ENCODE results near the gene SPSB3.

Gene SPSB3

GRCh38 chr16:1762196-1762878, 20.0 kb downstream of the SPSB3 start:
- no peak for DNase-seq

- no peak for DNase-seq
Observed at GRCh38 chr16:1761751-1762150, 20.6 kb downstream of the SPSB3 start.

DNA sequence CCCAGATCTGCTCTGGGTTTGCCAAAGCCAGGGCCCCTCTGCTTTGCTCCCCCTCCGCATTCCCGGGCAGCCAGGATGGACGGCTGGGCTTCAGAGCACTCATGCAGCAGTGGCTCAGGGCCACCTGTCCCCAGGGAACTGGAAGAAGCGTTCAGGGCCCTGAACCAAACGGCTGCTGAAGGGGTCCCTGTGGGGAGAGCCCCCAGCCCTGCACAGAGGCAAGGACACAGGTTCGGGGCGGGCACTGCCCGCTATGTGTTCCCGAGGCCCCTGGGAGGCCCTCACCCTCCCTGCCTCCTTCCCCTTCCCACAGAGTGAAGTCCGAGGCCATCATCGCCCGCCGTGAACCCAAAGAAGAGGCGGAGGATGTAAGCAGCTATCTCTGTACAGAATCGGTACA, 21.5 kb downstream of the SPSB3 start:
- DNase-seq = no peak

DNA sequence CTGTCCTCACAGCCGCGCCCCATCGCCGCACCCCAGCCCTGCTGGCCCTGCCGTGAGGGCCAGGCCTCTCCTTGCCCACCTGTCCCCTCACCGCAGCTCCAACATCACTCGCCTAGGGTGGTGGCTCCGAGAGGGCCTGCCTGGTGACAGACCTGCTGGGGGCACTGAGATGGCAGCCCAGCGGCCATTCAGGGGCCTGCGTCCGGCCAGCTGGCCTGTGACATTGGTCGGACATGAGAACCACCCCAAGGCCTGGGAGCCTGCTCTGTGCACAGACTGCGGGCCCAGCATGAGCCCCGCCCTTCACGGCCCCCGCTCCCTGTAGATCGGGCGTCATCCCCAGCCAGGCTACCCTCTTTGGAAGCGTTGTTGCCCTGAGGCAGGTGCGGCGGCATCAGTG, 22.9 kb downstream of the SPSB3 start:
- no peak for DNase-seq

- no peak for DNase-seq
Observed at GRCh38 chr16:1758923-1759322, 23.4 kb downstream of the SPSB3 start.

- DNase-seq = no peak
Observed at GRCh38 chr16:1757714-1758461, 24.5 kb downstream of the SPSB3 start.

DNA sequence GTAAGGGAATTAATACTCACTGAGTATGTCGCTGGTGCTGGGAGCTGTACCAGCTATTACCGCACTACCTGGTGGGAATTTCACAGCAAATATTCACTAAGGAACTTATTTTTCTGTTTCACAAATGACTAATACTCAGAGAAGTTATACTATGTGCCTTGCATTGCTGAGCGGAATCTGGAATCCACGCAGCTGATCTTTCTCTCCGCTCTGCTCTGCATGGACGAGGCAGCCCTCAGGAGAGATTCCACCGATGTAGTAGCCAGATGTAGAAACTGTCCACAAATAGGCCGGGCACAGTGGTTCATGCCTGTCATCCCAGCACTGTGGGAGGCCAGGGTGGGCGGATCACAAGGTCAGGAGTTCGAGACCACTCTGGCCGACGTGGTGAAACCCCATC, 28.2 kb downstream of the SPSB3 start:
- no peak for DNase-seq

GRCh38 chr16:1752853-1753252, 29.5 kb downstream of the SPSB3 start:
- DNase-seq = no peak

GRCh38 chr16:1751946-1752345, 30.4 kb downstream of the SPSB3 start:
- DNase-seq = no peak

GRCh38 chr16:1749152-1750117, 32.9 kb downstream of the SPSB3 start:
- no peak for DNase-seq

GRCh38 chr16:1747934-1748333, 34.4 kb downstream of the SPSB3 start:
- DNase-seq = no peak

- DNase-seq = no peak
Observed at GRCh38 chr16:1746693-1747195, 35.6 kb downstream of the SPSB3 start.

DNA sequence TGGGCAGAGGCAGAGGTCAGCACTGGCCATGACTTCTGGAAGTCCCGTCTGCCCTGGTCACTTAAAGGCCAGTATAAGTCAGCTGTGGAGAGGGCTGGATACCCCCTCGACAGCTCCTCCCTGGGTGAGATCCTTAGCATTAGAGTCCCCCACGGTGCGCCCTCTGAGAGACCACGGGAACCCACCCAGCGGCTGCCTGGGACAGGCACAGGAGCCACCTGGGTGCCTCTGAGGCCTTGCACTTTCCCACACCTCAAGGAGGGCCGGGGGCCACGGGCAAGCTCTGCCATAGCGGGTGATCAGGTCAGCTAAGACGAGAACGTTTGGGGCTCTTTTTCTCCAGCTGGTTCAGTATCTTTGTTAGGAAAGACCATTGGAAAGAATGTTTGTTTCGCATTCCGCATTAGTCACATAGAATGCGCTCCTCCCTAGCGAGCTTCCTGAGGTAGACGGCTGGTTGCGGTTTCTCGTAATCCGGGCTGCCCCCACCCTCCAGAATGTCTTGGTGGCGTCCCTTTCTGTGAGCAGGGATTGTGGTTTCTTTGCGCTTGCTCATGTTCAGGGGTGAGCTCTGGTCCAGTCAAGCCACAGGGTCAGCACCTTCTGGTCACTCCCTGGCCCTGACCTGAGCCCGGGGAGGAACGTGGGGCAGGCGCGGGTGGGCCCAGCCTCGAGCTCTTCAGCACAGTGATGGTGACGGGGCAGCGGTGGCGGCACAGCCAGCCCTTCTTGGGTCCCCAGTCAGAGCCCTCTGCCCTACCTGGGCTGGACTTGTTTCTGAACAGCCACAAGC, 36.3 kb downstream of the SPSB3 start:
- DNase-seq = no peak

GRCh38 chr16:1745181-1745899, 37.0 kb downstream of the SPSB3 start:
- no peak for DNase-seq

DNA sequence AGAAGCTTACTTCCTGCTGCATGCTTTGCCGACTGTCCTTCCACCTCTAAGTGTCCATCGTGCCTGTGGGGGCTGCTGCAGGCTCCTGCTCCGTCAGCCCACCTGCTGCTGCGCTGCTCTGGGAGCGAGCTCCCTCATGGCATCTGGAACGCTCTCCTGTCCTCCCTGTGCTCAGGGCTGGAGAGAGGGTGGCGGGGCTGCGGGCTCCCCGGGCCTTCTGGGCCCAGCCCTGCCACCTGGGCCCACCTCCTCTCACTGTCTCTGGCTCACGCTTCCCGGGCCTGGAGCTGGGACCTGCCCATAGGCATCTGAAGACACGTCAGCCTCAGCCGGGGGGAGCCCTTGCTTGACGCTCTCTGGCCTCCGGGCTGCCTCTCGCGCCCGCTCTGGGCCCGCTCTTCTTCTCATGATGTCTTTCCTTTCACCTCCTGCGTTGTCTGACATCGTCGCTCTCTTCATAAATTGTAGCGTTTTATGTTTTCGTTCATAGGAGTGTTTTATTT, 38.0 kb downstream of the SPSB3 start:
- DNase-seq = no peak

DNA sequence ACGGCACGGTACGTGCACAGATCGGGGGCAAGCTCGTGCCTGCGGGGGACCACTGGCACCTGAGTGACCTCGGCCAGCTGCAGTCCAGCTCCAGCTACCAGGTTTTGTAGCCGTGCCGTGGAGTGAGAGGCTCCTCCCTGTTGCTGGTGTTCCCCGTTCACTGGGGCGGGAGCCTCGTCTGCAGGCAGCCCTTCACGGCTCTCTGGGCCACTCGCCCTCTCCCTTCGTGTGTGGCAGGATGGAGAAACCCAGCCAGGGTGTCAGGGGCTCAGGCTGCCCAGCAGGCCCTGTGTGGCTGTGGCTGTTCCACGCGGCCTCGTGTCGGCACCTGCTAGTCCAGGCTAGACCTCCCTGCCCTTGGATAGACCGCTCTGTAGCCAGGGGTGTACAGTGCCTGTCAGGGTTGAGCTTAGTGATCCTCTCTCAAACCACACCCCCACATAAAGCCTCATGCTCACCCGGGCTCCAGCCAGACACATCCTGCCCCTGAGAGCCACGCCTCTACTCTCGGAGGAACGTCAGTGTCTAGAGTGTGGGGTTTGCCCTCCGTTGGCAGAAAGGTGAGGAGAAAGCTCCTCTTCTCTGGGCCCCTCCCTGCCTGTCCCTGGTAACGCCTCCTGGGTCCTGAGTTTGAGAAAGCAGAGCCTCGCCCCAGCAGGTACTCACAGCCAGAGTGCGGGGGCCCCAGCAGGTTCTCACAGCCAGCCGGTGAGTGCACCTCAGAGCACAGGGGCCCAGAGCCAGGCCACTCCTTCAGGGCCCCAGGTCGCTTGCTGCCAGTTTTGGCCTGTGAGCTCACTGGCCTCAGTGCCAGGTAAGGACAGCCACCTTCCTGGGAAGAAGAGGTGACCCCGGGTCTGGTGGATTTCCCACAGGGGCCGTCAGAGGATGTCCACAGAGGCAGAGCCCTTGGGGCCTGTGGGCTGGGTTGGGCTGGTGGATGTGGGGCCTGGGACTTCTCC, 38.7 kb downstream of the SPSB3 start:
- DNase-seq = no peak

DNA sequence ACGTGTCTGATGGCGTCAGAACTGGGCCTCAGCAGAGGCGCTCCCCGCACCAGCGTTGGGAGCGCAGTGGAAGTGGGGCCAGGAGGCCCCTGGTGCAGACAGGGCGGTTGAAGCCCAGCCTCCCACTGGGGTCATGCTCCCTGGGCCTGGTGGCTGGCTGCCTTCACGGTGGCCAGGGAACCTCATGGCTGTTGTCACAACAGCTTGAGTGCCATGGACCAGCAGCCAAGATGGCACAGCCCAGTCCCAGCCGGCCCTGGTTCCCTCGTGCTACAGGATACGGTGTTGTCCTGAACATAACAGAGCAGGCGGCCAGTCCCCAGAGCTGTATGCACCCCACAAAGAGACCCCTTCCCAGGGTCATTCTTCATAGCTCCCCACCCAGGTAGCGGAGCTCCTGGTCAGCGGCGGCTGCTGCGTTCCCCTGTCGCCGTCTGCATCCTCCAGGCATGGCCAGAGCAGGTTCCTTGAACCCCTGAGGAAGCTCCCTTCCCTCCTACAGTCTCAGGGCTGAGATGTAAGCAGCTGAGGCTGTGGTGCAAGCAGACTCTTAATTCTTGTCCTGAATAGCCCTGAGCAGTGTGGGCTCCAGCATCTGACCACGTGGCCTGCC, 40.7 kb downstream of the SPSB3 start:
- no peak for DNase-seq

- no peak for DNase-seq
Observed at GRCh38 chr16:1740781-1741490, 41.4 kb downstream of the SPSB3 start.

DNA sequence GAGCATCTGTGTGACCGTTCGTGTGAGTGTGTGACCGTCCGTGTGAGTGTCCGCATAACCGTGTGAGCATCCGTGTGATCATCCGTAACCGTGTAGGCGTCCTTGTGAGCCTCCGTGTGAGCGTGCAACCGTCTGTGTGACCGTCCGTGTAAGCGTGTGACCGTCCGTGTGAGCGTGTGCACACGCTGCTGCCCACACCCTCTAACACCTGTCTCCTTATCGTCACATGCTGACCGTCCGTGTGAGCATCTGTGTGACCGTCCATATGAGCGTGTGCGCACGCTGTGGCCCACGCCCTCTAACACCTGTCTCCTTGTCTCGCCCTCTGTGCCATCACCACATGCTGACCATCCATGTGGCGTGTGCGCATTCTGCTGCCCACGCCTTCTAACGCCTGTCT, 42.1 kb downstream of the SPSB3 start:
- no peak for DNase-seq
